Brain microvascular endothelial cell (primary cell): ENCODE data around the gene ACKR1.

Experiments
- DNase-seq: peaks from one replicate; pipeline ENCODE4 v3.0.0-alpha.2; 2020
- H3K27ac ChIP-seq: fragments of 250-450 bp; sonication (Bioruptor Pico); 2 replicates; pipeline ENCODE4 v1.5.1; 2020; ENCODE audit warnings: mild to moderate bottlenecking, moderate library complexity
- H3K27me3 ChIP-seq: fragments of 250-450 bp; sonication (Bioruptor Pico); replicated peaks from 2 replicates; pipeline ENCODE4 v1.5.1; 2020; ENCODE audit warnings: mild to moderate bottlenecking
- H3K36me3 ChIP-seq: fragments of 250-450 bp; sonication (Bioruptor Pico); replicated peaks from 2 replicates; pipeline ENCODE4 v1.5.1; 2020; ENCODE audit warnings: mild to moderate bottlenecking
- H3K4me3 ChIP-seq: 2 replicates; pipeline ENCODE4 v1.5.1; 2011; ENCODE audit warnings: low read depth, mild to moderate bottlenecking, control low read depth, low read length, moderate library complexity
- CTCF ChIP-seq: IDR thresholded peaks from 2 replicates; pipeline ENCODE4 v1.5.1; 2011; ENCODE audit warnings: low read depth, mild to moderate bottlenecking, moderate library complexity, low read length, control low read depth, inconsistent platforms; ENCODE audit errors: missing control alignments
- in situ Hi-C: cut with HindIII; loops from 2 replicates; pipeline ENCODE4 v1.10.0; 2017; ENCODE audit warnings: low sequenced_read_pairs, low pct_ligation_motif_present

The ACKR1 gene

GRCh38 chr1:159168043-159168442, 36.6 kb upstream of the ACKR1 start:
- in situ Hi-C loops: no loop called here
- Histone ChIP-seq H3K27me3 (peaks cover 28% of the 10 kb centered on the region), H3K4me3 (no peak overlapping the region), H3K36me3 (no peaks in the 10 kb centered on the region), H3K27ac (no peak overlapping the region)
- TF ChIP-seq CTCF: no peak
- DNase-seq: no peak

GRCh38 chr1:159170639-159171038, 34.0 kb upstream of the ACKR1 start:
- no peak for DNase-seq
- Histone ChIP-seq H3K36me3 (no peaks in the 10 kb centered on the region), H3K27ac (no peak overlapping the region), H3K4me3 (no peak overlapping the region), H3K27me3 (peaks cover 31% of the 10 kb centered on the region)
- in situ Hi-C loops: no loop called here
- no peak for TF ChIP-seq CTCF

- H3K27me3 ChIP-seq: peaks cover 31% of the 10 kb centered on the region
- H3K4me3 ChIP-seq: no peak within 1 kb of the TSS
- in situ Hi-C loops: no loop called here
- no peaks in the 10 kb centered on the region for H3K36me3 ChIP-seq
- H3K27ac ChIP-seq: no peak within 1 kb of the TSS
- DNase-seq: no peak
- TF ChIP-seq CTCF: no peak
Measured at GRCh38 chr1:159171254-159171687, 33.4 kb upstream of the ACKR1 start, which contains the start of gene CADM3. CADM3 (plus strand) TSS chr1:159171615; CDS start chr1:159171766, 151 bp downstream.

- no peak for DNase-seq
- no peak overlapping the region for H3K27ac ChIP-seq
- peaks cover 29% of the 10 kb centered on the region for H3K27me3 ChIP-seq
- H3K4me3 ChIP-seq: no peak overlapping the region
- no peak for TF ChIP-seq CTCF
- no peaks in the 10 kb centered on the region for H3K36me3 ChIP-seq
- in situ Hi-C loops: no loop called here
Measured at GRCh38 chr1:159171688-159172501, 32.8 kb upstream of the ACKR1 start.

- no peaks in the 10 kb centered on the region for H3K36me3 ChIP-seq
- no peak for TF ChIP-seq CTCF
- no peak overlapping the region for H3K4me3 ChIP-seq
- H3K27me3 ChIP-seq: peaks cover 29% of the 10 kb centered on the region
- in situ Hi-C loops: no loop called here
- no peak for DNase-seq
- no peak overlapping the region for H3K27ac ChIP-seq
Measured at GRCh38 chr1:159172614-159173291, 31.9 kb upstream of the ACKR1 start.
